ENCODE results near the gene NDUFA5.

The NDUFA5 gene

GRCh38 chr7:123505221-123505620 is 52.4 kb downstream of the NDUFA5 start:
- no peak for DNase-seq (ENCODE audit: low read depth in 2 of 2)

- DNase-seq (ENCODE audit: low read depth in 2 of 2) = no peak
Measured at GRCh38 chr7:123502201-123502600, 55.4 kb downstream of the NDUFA5 start.

- no peak for DNase-seq (ENCODE audit: low read depth in 2 of 2)
Measured at GRCh38 chr7:123500878-123501489, 56.6 kb downstream of the NDUFA5 start.

- DNase-seq (ENCODE audit: low read depth in 2 of 2) = no peak
Measured at GRCh38 chr7:123499211-123499970, 58.2 kb downstream of the NDUFA5 start.

- no peak for DNase-seq (ENCODE audit: low read depth in 2 of 2)
Measured at GRCh38 chr7:123498601-123499000, 59.0 kb downstream of the NDUFA5 start.

- no peak for DNase-seq (ENCODE audit: low read depth in 2 of 2)
Measured at GRCh38 chr7:123498031-123498430, 59.6 kb downstream of the NDUFA5 start.

- DNase-seq (ENCODE audit: low read depth in 2 of 2) = peak in 1 of 2 donors; percentile 5
Measured at GRCh38 chr7:123494193-123494796, 63.3 kb downstream of the NDUFA5 start.

- DNase-seq (ENCODE audit: low read depth in 2 of 2) = no peak
Measured at GRCh38 chr7:123492485-123492884, 65.1 kb downstream of the NDUFA5 start.
